DOHH2 (cell line): ENCODE results near the gene CEBPG.

Experiments used
- CTCF ChIP-seq: fragments of 200-600 bp; sonication (generic); IDR thresholded peaks from one replicate; pipeline ENCODE4 v1.5.1; 2014; ENCODE audit warnings: antibody characterized with exemption, mild to moderate bottlenecking, low read depth, low read length; ENCODE audit not compliant: poor library complexity, severe bottlenecking
- EZH2phosphoT487 ChIP-seq: fragments of 200-600 bp; sonication (generic); IDR thresholded peaks from 2 replicates; pipeline ENCODE4 v1.6.1; 2017; ENCODE audit warnings: borderline replicate concordance, mild to moderate bottlenecking, antibody characterized with exemption, low read length, moderate library complexity, mixed read lengths

DNA sequence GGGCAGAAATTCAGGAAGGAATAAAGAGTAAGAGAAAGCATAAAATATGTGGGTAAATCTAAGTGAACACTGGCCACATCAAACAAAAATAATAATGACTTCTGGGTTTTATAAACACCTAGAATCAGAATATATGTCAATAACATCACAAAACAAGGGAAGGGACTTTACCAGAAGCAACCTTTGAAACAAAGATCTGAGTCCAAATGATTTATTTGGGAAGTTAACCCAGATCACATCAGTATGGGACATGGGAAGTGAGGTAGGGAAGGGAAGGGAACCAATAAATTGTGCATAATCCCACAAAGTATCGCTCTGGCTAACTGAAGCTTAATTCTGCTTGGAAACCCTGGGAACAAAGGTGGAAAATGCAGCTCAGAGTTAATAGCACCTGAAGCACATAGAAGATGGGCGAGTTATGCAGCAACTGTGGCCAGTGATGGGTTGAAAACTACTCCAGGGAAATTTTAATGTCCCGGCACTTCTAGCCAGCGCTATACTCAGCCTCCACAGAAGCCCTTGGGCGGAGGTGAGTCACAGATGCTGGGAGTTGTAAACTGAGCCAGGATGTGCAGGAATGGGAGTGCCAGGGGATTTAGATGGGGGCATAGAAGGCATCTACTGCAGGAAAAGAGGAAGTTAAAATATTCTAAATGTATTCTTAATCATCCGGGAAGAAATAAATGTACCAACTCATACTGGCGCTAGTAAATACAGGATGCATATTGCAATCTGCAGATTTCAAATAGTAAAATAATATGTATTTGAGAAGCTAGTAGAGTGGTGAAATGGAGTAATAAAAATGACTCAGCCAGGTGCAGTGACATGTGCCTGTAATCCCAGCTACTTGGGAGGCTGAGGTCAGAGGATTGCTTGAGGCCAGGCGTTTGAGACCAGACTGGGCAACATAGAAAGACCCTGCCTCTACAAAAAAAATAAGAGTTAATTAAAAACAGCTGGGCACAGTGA, 34.2 kb upstream of the CEBPG start:
- TF ChIP-seq EZH2phosphoT487, result no peak
- TF ChIP-seq CTCF, result no peak
